ENCODE data around the gene CACNA2D2.

DNA sequence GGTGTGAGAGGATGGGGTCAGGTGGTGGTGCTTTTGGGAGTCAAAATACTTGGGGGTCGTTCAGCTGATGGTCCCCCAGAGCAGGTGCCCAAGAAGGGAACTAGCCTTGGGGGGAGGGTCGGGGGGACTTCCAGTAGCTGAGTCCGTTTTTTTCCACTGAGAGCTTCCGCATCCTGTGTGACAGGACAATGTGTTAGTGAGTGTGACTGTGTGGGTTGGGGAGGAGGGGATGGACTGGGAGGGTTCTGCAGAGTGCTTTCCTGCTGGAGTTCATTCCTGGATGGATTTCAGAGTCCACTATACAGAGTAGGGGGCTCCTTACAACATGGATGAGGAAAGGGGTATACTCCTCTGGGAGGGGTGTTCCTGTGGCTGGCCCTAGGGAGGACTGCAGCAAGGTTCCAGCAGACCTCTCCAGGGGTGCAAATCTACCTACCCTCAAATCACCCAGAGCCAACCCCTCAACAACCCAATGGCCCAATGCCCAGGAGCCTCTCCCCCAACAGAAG, 180.3 kb downstream of the CACNA2D2 start:
- TF ChIP-seq, protein P1, sequence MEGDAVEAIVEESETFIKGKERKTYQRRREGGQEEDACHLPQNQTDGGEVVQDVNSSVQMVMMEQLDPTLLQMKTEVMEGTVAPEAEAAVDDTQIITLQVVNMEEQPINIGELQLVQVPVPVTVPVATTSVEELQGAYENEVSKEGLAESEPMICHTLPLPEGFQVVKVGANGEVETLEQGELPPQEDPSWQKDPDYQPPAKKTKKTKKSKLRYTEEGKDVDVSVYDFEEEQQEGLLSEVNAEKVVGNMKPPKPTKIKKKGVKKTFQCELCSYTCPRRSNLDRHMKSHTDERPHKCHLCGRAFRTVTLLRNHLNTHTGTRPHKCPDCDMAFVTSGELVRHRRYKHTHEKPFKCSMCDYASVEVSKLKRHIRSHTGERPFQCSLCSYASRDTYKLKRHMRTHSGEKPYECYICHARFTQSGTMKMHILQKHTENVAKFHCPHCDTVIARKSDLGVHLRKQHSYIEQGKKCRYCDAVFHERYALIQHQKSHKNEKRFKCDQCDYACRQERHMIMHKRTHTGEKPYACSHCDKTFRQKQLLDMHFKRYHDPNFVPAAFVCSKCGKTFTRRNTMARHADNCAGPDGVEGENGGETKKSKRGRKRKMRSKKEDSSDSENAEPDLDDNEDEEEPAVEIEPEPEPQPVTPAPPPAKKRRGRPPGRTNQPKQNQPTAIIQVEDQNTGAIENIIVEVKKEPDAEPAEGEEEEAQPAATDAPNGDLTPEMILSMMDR (IDR thresholded peaks at IDR 0.05; ENCODE audit: insufficient read depth, low read length): no peak
- TF ChIP-seq GABPA (IDR thresholded peaks at IDR 0.05; ENCODE audit: low read depth) (no peak), POLR2AphosphoS5 (IDR thresholded peaks at IDR 0.05; ENCODE audit: low read depth) (peak; percentile 48; the same call in 1 of the 2 replicates), SPI1 (IDR thresholded peaks at IDR 0.05; ENCODE audit: borderline replicate concordance, low read depth) (peak; percentile 26; the same call in 1 of the 2 replicates)
